HG02840 (cell line): ENCODE measurements around the gene SLC16A6.
"Not testable (repeated sequence)": the region's sequence is repeated elsewhere in the genome, so short reads cannot be mapped to it uniquely, and the experiment has no call there.

ENCODE experiments used
- ATAC-seq: cut with Tn5 transposase; IDR thresholded peaks from one replicate; pipeline ENCODE4 v1.9.1; 2021; ENCODE audit warnings: mild to moderate bottlenecking, moderate library complexity, moderate number of reproducible peaks; ENCODE audit not compliant: unreplicated experiment, low FRiP score

Gene SLC16A6

GRCh38 chr17:68290955-68291835, at the start of gene SLC16A6, which contains the start of gene ARSG:
SLC16A6 (minus strand) TSS chr17:68291127; CDS start chr17:68278320, 12,807 bp downstream.
ARSG (plus strand) TSS chr17:68291495; CDS start chr17:68307494, 15,999 bp downstream.
- ATAC-seq, result peak; percentile 46

GRCh38 chr17:68334393-68334792, 43.5 kb upstream of the SLC16A6 start:
- no peak for ATAC-seq

GRCh38 chr17:68331932-68332331, 41.0 kb upstream of the SLC16A6 start:
- not testable (repeated sequence) for ATAC-seq

GRCh38 chr17:68329331-68329730, 38.4 kb upstream of the SLC16A6 start:
- no peak for ATAC-seq

GRCh38 chr17:68328676-68329075, 37.7 kb upstream of the SLC16A6 start:
- no peak for ATAC-seq

- ATAC-seq, result no peak
Observed at GRCh38 chr17:68327823-68328557, 37.1 kb upstream of the SLC16A6 start.

- ATAC-seq, result no peak
Observed at GRCh38 chr17:68326681-68327080, 35.8 kb upstream of the SLC16A6 start.

- ATAC-seq, result no peak
Observed at GRCh38 chr17:68325961-68326360, 35.0 kb upstream of the SLC16A6 start.

GRCh38 chr17:68324654-68325336, 33.9 kb upstream of the SLC16A6 start:
- no peak for ATAC-seq

- no peak for ATAC-seq
Observed at GRCh38 chr17:68324114-68324513, 33.2 kb upstream of the SLC16A6 start.

- no peak for ATAC-seq
Observed at GRCh38 chr17:68322630-68323029, 31.7 kb upstream of the SLC16A6 start.

- no peak for ATAC-seq
Observed at GRCh38 chr17:68321556-68321954, 30.6 kb upstream of the SLC16A6 start.

- ATAC-seq, result no peak
Observed at GRCh38 chr17:68320943-68321555, 30.1 kb upstream of the SLC16A6 start.

- no peak for ATAC-seq
Observed at GRCh38 chr17:68320311-68320865, 29.5 kb upstream of the SLC16A6 start.

- no peak for ATAC-seq
Observed at GRCh38 chr17:68319410-68320162, 28.7 kb upstream of the SLC16A6 start.

GRCh38 chr17:68318103-68318991, 27.4 kb upstream of the SLC16A6 start:
- no peak for ATAC-seq

- ATAC-seq, result no peak
Observed at GRCh38 chr17:68317458-68317857, 26.5 kb upstream of the SLC16A6 start.

- no peak for ATAC-seq
Observed at GRCh38 chr17:68315930-68316329, 25.0 kb upstream of the SLC16A6 start.
